BJ (cell line): ENCODE results near the gene OR10AD1. TPM values are rescaled to one million over a fixed set of nuclear protein-coding genes. Genes with fewer than 3 reads are reported as not detected.

Source experiments
- CTCF ChIA-PET: fragments of 350-600 bp; formaldehyde crosslinking; extraction: SDS; loops from one replicate; lab custom pipeline; 2021; ENCODE audit warnings: antibody characterized with exemption, inconsistent platforms; lab: Yijun Ruan, JAX
- POLR2A ChIA-PET: fragments of 300-600 bp; sonication (Branson Sonifier 250); formaldehyde crosslinking; extraction: SDS; loops from one replicate; lab custom pipeline; 2021; ENCODE audit warnings: antibody characterized with exemption; lab: Charles Lee
- DNase-seq: peaks from one replicate; pipeline ENCODE4 v3.0.0-alpha.2; 2011; ENCODE audit warnings: low read depth
- H3K27me3 ChIP-seq: 2 replicates; pipeline ENCODE4 v1.6.0; 2011; ENCODE audit warnings: low read length; ENCODE audit not compliant: control insufficient read depth, insufficient read depth
- H3K36me3 ChIP-seq: 2 replicates; pipeline ENCODE4 v1.5.1; 2011; ENCODE audit warnings: low read length; ENCODE audit not compliant: control insufficient read depth, insufficient read depth
- H3K4me3 ChIP-seq: 2 replicates; pipeline ENCODE4 v1.5.1; 2011; ENCODE audit warnings: low read depth, mild to moderate bottlenecking, control low read depth, low read length
- polyA plus RNA-seq: library from polyadenylated mRNA; depleted of rRNA; stranded (reverse); fragments of >200 nt; gene quantifications from 2 replicates; pipeline ENCODE4 v1.2.3, GENCODE V29; 2011
- TF ChIP-seq, protein P1 (sequence below): IDR thresholded peaks from 2 replicates; pipeline ENCODE4 v1.5.1; 2011; ENCODE audit warnings: low read depth, mild to moderate bottlenecking, control low read depth, inconsistent platforms, low read length, moderate library complexity; ENCODE audit not compliant: insufficient read depth

Gene OR10AD1
- polyA plus RNA-seq, 1 experiment = not detected

DNA sequence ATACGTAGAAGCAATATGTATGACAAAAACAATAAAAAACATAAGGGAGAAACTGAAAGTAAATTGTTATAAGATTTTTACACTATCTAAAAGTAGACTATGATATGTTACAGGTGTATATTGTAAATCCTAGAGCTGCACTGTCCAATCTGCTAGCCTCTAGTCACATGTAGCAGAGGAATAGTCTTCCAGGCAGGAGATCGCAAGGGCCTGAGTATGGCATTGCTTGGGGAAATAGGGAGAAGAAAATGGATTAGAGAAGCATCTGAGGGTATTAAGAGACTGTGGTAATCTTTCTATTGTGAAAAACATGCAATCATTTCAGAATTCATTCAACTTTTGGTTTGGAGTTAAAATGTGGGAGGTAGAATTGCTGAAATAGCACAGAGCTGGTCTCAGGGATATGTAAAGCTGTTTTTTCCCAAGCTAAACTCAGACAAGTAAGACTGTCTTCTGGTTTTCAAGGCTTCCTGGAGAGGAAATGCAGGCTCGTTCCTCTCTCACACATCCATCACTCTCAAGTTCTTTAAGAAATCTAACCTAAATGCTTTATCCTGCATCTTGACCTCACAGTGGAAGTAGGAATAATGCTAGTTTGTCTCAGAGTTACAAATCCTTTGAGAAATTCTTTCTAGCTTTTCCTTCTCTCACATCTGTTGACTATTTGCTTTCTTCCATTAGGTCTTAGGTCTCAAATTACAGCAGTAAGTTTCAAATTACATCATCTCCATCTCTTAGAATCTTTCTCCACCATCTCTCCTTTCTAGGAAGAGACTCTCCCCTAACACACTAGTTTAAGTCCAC, 27.3 kb downstream of the OR10AD1 start:
- ChIA-PET CTCF (interaction anchor here (0.8 to 1.6 kb wide), 3 partner anchors 11 to 83 kb away, joined by 3 to 9 read pairs (median 7); no protein-coding TSS in a partner anchor), POLR2A (interaction anchor here (0.6 kb wide), 2 partner anchors 207 to 458 kb away, joined by 3 to 5 read pairs; no protein-coding TSS in a partner anchor)
- no peak for DNase-seq
- no peaks in the 10 kb centered on the region for H3K36me3 ChIP-seq
- H3K4me3 ChIP-seq = no peak overlapping the region
- peaks cover 17% of the 10 kb centered on the region for H3K27me3 ChIP-seq
- TF ChIP-seq, protein P1, sequence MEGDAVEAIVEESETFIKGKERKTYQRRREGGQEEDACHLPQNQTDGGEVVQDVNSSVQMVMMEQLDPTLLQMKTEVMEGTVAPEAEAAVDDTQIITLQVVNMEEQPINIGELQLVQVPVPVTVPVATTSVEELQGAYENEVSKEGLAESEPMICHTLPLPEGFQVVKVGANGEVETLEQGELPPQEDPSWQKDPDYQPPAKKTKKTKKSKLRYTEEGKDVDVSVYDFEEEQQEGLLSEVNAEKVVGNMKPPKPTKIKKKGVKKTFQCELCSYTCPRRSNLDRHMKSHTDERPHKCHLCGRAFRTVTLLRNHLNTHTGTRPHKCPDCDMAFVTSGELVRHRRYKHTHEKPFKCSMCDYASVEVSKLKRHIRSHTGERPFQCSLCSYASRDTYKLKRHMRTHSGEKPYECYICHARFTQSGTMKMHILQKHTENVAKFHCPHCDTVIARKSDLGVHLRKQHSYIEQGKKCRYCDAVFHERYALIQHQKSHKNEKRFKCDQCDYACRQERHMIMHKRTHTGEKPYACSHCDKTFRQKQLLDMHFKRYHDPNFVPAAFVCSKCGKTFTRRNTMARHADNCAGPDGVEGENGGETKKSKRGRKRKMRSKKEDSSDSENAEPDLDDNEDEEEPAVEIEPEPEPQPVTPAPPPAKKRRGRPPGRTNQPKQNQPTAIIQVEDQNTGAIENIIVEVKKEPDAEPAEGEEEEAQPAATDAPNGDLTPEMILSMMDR = no peak

DNA sequence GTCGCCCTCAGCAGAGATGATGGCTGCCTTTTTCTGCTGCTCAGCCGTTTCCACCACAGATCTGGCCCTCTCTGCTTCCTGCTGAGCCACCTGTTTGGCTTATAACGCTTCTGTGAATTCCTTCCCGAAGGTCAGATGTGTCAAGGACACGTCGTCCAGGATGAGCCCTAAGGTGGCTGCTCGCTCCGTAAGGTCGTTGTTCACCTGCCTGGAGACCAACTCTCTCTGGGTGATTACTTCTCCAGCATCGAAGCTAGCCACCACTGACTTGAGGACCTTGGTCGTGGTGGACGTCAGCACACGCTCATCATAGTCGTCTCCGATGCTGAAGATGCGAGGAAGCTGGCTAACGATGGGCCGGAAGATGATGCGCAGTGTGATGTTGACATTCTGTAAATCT, 34.1 kb downstream of the OR10AD1 start:
- ChIA-PET POLR2A (no interaction called here), CTCF (interaction anchor here (0.7 to 1.0 kb wide), 2 partner anchors 206 to 449 kb away, joined by 3 to 4 read pairs; partner anchors contain the start of gene TMEM106C)
- no peak for DNase-seq
- TF ChIP-seq, protein P1 = no peak
- H3K4me3 ChIP-seq = no peak overlapping the region
- no peaks in the 10 kb centered on the region for H3K36me3 ChIP-seq
- H3K27me3 ChIP-seq = peaks cover 3% of the 10 kb centered on the region

DNA sequence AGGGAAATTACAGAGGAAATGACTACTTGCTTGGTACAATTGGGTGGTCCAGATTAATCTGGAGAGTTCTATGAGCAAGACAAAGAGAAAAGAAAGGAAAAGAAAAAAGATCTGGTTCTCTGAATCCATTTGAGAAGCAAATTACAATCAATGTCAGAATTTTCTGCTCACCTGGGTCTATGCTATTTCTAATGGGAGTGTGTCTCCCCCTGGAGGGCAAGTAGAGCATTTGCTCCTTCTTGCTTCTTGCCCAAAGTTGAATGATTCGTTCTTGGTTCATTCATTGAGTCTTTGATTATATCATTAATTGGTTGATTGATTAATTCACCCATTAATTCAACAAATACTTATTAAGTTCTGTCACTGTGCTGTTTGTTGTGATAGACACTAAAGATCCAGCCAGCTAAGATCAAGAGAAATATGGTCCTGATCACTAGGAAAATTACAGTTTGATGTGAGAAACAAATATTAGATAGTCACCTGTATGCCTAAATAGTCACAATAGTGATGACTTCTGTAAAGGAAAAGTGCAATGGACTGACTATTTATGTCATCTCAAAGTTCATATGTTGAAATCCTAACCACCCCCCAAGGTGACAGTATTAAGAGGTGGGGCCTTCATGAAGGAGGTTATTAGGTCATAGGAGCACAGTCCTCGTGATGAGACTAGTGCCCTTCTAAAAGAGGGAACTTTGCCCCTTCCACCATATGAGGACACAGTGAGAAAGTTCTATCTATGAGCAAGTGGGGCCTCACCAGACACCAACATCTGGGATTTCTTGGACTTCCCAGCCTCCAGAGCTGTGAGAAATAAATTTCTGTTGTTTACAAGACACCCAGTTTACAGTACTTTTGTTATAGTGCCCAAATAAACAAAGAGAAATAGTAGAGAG, 37.8 kb downstream of the OR10AD1 start:
- ChIA-PET POLR2A (no interaction called here), CTCF (interaction anchor here (0.6 to 3.0 kb wide), 24 partner anchors 8 to 379 kb away, joined by 3 to 12 read pairs (median 4); partner anchors contain the start of genes ASB8 and TMEM106C)
- TF ChIP-seq, protein P1 = peak; percentile 94
- no peak overlapping the region for H3K4me3 ChIP-seq
- H3K36me3 ChIP-seq = no peaks in the 10 kb centered on the region
- no peak for DNase-seq
- H3K27me3 ChIP-seq = peaks cover 5% of the 10 kb centered on the region; the same call in 1 of the 2 replicates

DNA sequence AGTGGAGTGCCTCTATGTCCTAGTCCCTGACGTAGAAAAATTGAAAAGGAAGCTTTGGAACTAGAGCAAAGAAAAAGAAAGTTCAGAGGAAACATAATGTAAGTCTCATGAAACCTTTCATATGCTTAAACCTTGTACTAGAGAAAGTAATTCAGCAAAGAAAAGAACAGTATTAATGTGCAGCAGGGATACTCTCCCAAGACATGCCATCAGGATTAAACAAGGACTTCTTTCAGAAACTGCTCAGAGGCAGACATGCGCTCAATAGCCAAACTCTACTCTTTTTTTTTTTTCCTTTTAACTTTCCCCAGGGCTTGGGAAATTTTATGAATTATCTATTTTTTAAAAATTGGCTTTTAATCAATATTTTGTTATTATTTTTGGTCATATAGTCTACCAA, 38.6 kb downstream of the OR10AD1 start:
- CTCF ChIA-PET = interaction anchor here (0.6 to 3.0 kb wide), 19 partner anchors 9 to 379 kb away, joined by 3 to 12 read pairs (median 4); partner anchors contain the start of gene TMEM106C
- no peaks in the 10 kb centered on the region for H3K36me3 ChIP-seq
- TF ChIP-seq, protein P1 = no peak
- DNase-seq = no peak
- peaks cover 5% of the 10 kb centered on the region; the same call in 1 of the 2 replicates for H3K27me3 ChIP-seq
- no peak overlapping the region for H3K4me3 ChIP-seq
- POLR2A ChIA-PET = no interaction called here
